ENCODE measurements around the gene RDH12.
"Not testable (repeated sequence)": the region's sequence is repeated elsewhere in the genome, so short reads cannot be mapped to it uniquely, and the experiment has no call there.

Gene RDH12

DNA sequence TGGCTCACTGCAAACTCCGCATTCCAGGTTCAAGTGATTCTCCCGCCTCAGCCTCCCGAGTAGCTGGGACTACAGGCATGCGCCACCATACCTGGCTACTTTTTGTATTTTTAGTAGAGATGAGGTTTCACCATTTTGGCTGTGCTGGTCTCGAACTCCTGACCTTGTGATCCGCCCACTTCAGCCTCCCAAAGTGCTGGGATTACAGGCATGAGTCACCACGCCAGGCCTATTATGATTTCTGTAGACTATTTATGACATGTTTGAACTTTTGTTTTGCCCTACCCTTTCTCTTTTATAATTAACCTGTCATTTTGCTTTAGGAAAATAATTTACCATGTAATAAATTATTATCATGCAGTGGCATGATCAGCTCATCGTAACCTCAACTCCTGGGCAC is at the start of gene RDH12:
Gene RDH12, plus strand, starts transcription at position 395 of the 400 bp plus-strand sequence. CDS start 20,757 bp downstream, outside the sequence.
- DNase-seq: not testable (repeated sequence)

- DNase-seq: no peak
Observed at GRCh38 chr14:67652189-67652588, 49.5 kb upstream of the RDH12 start.

- peak; percentile 41 for DNase-seq
Observed at GRCh38 chr14:67653651-67654280, 47.9 kb upstream of the RDH12 start.

DNA sequence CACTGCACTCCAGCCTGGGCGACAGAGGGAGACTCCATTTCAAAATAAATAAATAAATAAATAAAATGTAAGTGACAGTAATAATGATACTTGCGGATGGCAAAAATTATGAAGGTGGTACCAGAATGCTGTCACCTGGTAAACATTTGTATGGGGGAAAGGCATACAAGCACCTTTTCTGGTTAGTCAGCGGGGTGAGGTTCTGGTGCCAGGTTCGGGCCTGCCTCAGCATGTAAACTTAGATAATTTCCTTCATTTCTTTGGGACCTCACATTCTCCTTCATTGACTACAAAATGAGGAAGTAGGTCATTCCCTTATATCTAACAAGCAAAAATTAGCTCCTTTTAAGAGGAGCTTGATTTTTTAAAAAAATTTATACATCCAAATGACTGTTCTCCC is 38.1 kb upstream of the RDH12 start:
- DNase-seq: no peak

GRCh38 chr14:67665868-67666267 is 35.8 kb upstream of the RDH12 start:
- DNase-seq: no peak

- DNase-seq: peak; percentile 67
Observed at GRCh38 chr14:67666750-67667449, 34.8 kb upstream of the RDH12 start.

GRCh38 chr14:67668559-67668958 is 33.1 kb upstream of the RDH12 start:
- DNase-seq: no peak

DNA sequence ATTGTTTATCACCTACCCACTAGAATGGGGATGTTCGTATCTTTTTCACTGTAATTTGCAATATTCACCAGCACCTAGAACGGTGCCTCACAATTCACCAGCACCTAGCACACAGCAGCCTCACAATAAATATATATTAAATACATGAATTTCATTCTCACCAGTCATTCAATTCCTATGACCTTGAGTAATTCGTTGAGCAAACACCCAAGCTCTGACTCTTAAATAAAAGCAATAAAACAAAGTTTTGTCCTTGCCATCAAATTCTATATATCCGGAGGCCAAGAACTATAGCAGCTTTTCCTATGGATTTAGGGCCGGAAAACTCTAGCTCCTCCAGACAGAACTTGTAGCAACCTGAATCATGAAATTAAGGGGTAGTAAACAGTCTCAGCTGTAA is 28.2 kb upstream of the RDH12 start:
- DNase-seq: no peak

- peak; percentile 89 for DNase-seq
Observed at GRCh38 chr14:67674139-67674479, 27.6 kb upstream of the RDH12 start.

- DNase-seq: peak; percentile 96
Observed at GRCh38 chr14:67674480-67675218, 27.0 kb upstream of the RDH12 start, which contains the start of gene VTI1B. VTI1B (minus strand) TSS chr14:67674632; CDS start chr14:67674489, 143 bp downstream.

DNA sequence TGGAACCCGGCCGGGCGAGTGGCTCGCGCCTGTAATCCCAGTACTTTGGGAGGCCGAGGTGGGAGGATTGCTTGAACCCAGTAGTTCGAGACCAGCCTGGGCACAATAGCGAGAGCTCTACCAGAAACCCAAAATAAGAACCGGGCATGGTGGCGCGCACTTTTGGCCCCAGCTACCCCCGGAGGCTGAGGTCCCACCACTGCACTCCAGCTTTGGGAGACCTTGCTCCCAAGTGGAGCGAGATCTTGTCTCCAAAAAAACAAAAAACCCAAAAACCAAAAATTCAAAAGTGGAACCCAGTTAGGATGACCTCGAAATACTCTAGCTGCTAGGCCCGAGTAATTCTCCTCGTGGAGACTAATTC is 26.5 kb upstream of the RDH12 start:
- no peak for DNase-seq

DNA sequence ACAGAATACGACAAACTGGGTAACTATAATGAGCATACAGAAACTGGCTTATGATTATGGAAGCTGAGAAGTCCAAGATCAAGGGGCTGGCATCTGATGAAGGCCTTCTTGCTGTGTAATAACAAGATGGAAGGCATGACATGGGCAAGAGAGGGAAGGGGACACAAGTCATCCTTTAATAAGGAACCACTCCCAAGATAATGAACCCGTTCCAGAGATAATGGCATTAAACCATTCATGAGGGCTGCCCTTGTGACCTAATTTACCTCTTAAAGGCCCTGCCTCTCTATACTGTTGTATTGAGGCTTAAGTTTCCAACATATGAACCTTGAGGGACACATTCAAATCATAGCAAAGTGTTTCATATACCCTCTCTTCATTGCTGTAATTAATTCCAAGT is 22.7 kb upstream of the RDH12 start:
- DNase-seq: no peak

- DNase-seq: no peak
Observed at GRCh38 chr14:67680121-67680602, 21.5 kb upstream of the RDH12 start.

- no peak for DNase-seq
Observed at GRCh38 chr14:67680941-67681340, 20.7 kb upstream of the RDH12 start.

GRCh38 chr14:67683842-67684241 is 17.8 kb upstream of the RDH12 start:
- DNase-seq: no peak

DNA sequence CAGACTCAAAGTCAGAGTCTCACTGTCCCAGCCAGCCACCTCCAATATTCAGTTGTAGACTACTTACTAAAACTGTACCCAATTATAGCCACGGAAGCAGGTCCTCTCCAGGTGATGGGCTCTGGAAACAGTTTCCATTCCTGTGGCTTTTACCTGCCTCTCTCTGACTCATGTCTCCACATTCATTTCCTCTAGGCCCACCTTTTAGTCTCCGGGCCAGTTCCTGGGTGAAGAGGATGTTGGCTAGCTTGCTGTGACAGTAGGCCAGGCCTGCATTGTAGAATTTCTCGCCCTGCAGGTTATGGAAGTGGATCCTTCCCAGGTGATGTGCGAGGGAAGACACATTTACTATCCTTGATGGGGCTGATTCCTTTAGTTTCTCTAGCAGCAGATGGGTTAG is 11.7 kb upstream of the RDH12 start:
- DNase-seq: no peak

- DNase-seq: peak; percentile 75
Observed at GRCh38 chr14:67694791-67695393, 6.8 kb upstream of the RDH12 start.

GRCh38 chr14:67695394-67695949 is 6.2 kb upstream of the RDH12 start, which contains the start of gene RDH11:
RDH11 (minus strand) TSS chr14:67695764; CDS start chr14:67695703, 61 bp downstream.
- DNase-seq: peak; percentile 96

- DNase-seq: no peak
Observed at GRCh38 chr14:67697006-67697405, 4.7 kb upstream of the RDH12 start.

DNA sequence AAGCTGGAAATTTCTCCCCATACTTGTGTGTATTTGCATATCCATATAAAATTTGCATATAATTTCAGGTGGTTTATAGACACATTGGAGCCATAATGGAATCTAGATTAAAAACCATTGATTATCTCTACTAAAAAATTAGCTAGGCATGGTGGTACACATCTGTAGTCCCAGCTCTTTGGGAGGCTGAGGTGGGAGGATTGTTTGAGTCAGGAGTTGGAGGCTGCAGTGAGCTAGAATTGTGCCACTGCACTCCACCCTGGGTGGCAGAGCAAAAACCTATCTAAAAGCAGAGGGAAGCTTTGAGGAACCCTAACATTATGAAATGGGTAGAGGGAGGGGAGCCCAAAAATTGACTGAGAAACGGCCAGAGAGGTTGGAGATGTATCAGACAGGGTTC is 3.5 kb upstream of the RDH12 start:
- no peak for DNase-seq

DNA sequence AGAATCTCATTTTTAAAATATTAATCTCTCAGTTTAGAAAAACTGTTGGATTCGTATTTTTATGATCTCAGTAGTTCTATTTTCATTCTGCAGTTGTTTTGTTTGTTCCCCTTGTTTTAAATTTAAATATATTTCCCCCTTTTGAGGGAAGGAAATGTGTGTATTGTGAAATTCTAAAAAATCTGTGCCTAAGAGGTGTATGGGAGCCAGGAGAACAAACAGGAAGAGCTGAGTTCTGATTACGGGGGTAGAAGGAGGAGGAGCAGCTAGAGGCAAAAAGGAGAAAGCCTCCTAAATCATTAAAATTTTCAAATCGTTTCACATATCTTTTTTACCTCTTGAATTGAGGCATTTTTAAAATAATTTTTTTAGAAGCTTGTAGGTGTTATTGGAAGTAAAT is 2.3 kb downstream of the RDH12 start:
- no peak for DNase-seq

DNA sequence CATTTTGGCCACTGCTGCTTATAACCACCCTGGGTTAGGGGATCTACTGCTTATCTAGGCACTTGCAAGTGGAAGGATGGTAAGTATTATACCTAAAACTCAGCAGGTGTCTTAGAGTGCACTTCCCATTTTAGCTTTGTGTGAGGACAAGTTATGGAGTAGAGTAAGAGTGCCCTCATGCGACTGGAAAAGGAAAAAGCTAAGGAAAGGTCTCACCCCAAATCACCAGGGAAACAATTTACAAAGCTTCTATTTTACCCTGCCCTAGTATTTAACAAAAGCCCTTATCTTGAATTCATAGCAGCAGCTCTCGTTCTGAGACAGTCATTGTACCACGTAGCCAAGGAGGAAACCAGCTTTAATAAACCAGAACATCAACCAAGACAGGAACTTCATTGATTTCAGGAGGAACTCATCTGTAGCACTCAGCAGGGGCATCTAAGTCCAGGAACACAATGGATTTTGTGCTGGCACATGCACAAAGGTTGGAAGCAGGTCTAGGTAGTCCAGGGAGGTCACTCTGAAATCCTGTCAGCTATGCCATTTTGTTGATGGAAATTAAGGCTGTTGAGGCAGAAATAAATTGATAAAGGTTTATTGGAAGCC is 2.9 kb downstream of the RDH12 start:
- DNase-seq: peak; percentile 82

DNA sequence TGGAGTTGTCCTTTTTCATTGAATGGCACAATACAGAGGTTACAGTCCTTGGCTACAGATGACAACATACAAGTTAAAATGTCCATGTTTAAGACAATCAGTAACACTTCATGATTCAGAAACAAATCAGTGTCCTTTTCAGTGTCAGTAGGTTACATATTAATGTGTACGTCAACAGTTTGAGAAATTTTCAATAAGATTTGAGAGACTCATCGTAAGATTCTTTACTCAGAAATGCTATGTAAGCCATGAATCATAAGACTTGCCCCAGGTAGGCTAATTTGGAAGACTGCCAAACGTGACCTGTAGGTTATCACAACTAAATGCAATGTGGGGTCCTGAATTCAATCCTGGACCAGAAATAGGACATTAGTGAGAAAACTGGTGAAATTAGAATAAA is 3.5 kb downstream of the RDH12 start:
- no peak for DNase-seq

Measured in eye (tissue), 1 donor.